ENCODE measurements around the gene CRIP2. TPM values are rescaled to one million over a fixed set of nuclear protein-coding genes. Genes with fewer than 3 reads are reported as not detected.
A peak's percentile ranks its signal among the peaks of the same experiment; 100 is the strongest.

The CRIP2 gene
- total and polyA plus RNA-seq, 9 of the 15 experiments (the other 6 are each of a cell fraction or from before 2014, with no cell fraction given), result 0.18 to 2.0 (median 0.69) TPM; not detected in 1

DNA sequence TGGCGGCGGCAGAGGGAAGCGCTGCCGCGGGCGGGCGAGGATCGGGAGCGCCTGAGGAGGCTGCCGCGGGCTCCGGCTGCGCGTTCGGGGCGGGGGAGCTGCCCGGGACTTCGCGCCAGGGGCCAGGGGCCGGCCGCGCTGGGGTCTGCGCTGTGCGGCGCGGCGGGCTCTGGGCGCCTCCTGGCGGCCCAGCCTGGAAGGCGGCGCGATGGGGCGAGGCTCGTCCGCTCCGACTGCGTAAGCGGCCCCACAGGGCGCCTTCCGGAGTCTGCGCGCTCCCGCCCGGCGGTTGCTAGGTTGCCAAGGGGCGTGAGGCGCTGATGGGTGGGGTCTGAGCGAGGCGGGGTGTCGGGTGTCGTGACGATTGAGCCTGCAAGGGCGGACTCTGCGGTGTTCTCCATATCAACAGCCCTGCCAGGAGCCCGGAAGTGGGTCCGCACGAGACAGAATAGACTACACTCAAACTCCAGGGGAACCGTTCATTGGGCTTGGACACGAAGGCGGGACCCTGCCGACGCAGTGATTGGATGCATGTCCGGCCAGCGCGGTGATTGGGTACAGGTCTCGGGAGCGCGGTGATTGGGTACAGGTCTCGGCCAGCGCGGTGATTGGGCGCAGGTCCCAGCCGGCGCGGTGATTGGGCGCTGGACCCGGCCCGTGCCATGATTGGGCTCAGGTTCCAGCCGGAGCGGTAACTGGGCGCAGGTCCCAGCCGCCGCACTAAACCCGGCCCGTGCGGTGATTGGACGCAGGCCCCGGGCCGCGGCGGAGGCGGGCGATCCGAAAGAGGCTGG is 16.1 kb downstream of the CRIP2 start, which contains the start of gene TEDC1 (continued):
- TF ChIP-seq, protein P1, sequence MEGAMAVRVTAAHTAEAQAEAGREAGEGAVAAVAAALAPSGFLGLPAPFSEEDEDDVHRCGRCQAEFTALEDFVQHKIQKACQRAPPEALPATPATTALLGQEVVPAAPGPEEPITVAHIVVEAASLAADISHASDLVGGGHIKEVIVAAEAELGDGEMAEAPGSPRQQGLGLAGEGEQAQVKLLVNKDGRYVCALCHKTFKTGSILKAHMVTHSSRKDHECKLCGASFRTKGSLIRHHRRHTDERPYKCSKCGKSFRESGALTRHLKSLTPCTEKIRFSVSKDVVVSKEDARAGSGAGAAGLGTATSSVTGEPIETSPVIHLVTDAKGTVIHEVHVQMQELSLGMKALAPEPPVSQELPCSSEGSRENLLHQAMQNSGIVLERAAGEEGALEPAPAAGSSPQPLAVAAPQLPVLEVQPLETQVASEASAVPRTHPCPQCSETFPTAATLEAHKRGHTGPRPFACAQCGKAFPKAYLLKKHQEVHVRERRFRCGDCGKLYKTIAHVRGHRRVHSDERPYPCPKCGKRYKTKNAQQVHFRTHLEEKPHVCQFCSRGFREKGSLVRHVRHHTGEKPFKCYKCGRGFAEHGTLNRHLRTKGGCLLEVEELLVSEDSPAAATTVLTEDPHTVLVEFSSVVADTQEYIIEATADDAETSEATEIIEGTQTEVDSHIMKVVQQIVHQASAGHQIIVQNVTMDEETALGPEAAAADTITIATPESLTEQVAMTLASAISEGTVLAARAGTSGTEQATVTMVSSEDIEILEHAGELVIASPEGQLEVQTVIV (CRISPR knock-in tag; IDR thresholded peaks at IDR 0.05; ENCODE audit: borderline replicate concordance), result no peak
- 0 out of 2 replicates have a peak, but pooled peaks have one; percentile 10 for TF ChIP-seq PHF21A (IDR thresholded peaks at IDR 0.05; ENCODE audit: borderline replicate concordance, low read depth)
- TF ChIP-seq PHF8 (IDR thresholded peaks at IDR 0.05; ENCODE audit: borderline replicate concordance, low read length), result no peak
- TF ChIP-seq PHB (CRISPR knock-in tag; IDR thresholded peaks at IDR 0.05), result no peak
- peak; percentile 92 for TF ChIP-seq NFYB (IDR thresholded peaks at IDR 0.05; ENCODE audit: extremely low read depth, insufficient read length)
- peak; percentile 28 for TF ChIP-seq POLR2B (IDR thresholded peaks at IDR 0.05; ENCODE audit: low read depth, partially characterized antibody)
- no peak for TF ChIP-seq ZNF324 (CRISPR knock-in tag; IDR thresholded peaks at IDR 0.05)
- peak; percentile 84 for TF ChIP-seq RBFOX2 (IDR thresholded peaks at IDR 0.05; ENCODE audit: low read depth, low read length)
- 0 out of 2 replicates have a peak, but pooled peaks have one; percentile 29 for TF ChIP-seq PML (IDR thresholded peaks at IDR 0.05; ENCODE audit: low read length)
- TF ChIP-seq ZNF644 (tag; IDR thresholded peaks at IDR 0.05; ENCODE audit: low read depth), result peak; percentile 86
- TF ChIP-seq L3MBTL2 (IDR thresholded peaks at IDR 0.05), result peak; percentile 82
- peak; percentile 80 for TF ChIP-seq NEUROD1 (IDR thresholded peaks at IDR 0.05; ENCODE audit: borderline replicate concordance, low read depth, low read length, partially characterized antibody)
- TF ChIP-seq COPS2 (conservative IDR thresholded peaks at IDR 0.05), result no peak
- TF ChIP-seq TBP (optimal IDR thresholded peaks at IDR 0.05; ENCODE audit: low read depth, low read length), result peak; percentile 13
- TF ChIP-seq FIP1L1 (IDR thresholded peaks at IDR 0.05; ENCODE audit: low read depth, low read length, poor library complexity, severe bottlenecking), result peak; percentile 5
- no peak for TF ChIP-seq ZNF79 (CRISPR knock-in tag; IDR thresholded peaks at IDR 0.05; ENCODE audit: low read depth)
- TF ChIP-seq ZNF41 (CRISPR knock-in tag; conservative IDR thresholded peaks at IDR 0.05), result no peak
- TF ChIP-seq MAZ (CRISPR knock-in tag; conservative IDR thresholded peaks at IDR 0.05 in 1 of 2, IDR thresholded peaks at IDR 0.05 in 1 of 2), result peak; percentile 61 to 69; a peak in 2 of 4 replicates
- peak; percentile 76 for TF ChIP-seq MYC (IDR thresholded peaks at IDR 0.05; ENCODE audit: low read depth, low read length)
- no peak for TF ChIP-seq MYC (CRISPR knock-in tag; IDR thresholded peaks at IDR 0.05; ENCODE audit: borderline replicate concordance, low read depth)
- TF ChIP-seq ZNF23 (CRISPR knock-in tag; IDR thresholded peaks at IDR 0.05), result no peak
- no peak for TF ChIP-seq SAFB2 (IDR thresholded peaks at IDR 0.05; ENCODE audit: borderline replicate concordance, low read depth, low read length, severe bottlenecking)
- TF ChIP-seq, protein P2, sequence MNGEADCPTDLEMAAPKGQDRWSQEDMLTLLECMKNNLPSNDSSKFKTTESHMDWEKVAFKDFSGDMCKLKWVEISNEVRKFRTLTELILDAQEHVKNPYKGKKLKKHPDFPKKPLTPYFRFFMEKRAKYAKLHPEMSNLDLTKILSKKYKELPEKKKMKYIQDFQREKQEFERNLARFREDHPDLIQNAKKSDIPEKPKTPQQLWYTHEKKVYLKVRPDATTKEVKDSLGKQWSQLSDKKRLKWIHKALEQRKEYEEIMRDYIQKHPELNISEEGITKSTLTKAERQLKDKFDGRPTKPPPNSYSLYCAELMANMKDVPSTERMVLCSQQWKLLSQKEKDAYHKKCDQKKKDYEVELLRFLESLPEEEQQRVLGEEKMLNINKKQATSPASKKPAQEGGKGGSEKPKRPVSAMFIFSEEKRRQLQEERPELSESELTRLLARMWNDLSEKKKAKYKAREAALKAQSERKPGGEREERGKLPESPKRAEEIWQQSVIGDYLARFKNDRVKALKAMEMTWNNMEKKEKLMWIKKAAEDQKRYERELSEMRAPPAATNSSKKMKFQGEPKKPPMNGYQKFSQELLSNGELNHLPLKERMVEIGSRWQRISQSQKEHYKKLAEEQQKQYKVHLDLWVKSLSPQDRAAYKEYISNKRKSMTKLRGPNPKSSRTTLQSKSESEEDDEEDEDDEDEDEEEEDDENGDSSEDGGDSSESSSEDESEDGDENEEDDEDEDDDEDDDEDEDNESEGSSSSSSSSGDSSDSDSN (IDR thresholded peaks at IDR 0.05; ENCODE audit: borderline replicate concordance in 1 of 2, low read depth in 2 of 2, low read length in 2 of 2), result 0 out of 4 replicates have a peak, but pooled peaks of 1 of the 2 experiments have one; percentile 68
- TF ChIP-seq SMC3 (conservative IDR thresholded peaks at IDR 0.05; ENCODE audit: insufficient read depth, low read depth, low read length), result peak; percentile 52; the same call in 1 of the 2 replicates
